SK-N-MC (cell line): ENCODE data around the gene TJP1.

Experiments used
- EZH2 ChIP-seq: fragments of 200-600 bp; sonication (generic); IDR thresholded peaks from one replicate; pipeline ENCODE4 v1.6.1; 2017; ENCODE audit warnings: antibody characterized with exemption
- FOXP2 ChIP-seq: optimal IDR thresholded peaks from 2 replicates; pipeline ENCODE3; 2011; ENCODE audit warnings: mild to moderate bottlenecking, moderate library complexity; ENCODE audit not compliant: insufficient read depth; ENCODE audit errors: extremely low read length, control extremely low read depth
- POLR2AphosphoS5 ChIP-seq: IDR thresholded peaks from 2 replicates; pipeline ENCODE4 v1.6.1; 2012; ENCODE audit warnings: mild to moderate bottlenecking, low read depth, low read length, borderline replicate concordance

DNA sequence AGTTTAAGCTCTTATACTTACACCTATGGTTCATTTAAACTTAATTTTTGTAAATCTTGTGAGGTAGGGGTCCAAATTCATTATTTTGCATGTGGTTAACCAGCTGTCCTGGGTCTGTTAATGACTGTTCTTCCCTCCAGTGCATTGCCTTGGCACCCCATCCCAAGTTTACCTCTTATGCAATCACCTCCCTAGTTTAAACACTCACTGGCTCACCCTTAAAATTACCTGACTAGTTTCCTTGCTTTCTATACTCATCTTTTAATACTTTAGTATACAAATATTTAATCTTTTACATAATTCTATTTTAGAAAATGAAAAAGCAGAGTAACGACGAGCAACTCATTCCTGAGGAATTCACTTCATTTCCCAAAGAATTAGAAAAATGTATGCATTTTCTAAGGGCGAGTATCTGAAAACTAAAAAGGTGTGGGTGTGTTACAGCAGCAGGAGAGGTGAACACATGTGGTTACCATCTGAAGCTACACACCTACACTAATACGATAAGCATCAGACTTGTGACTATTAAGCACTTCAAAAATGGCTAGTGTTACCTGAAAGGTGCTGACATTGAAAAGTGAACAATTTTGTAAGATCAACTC, 33.7 kb downstream of the TJP1 start:
- no peak for TF ChIP-seq POLR2AphosphoS5
- no peak for TF ChIP-seq EZH2
- no peak for TF ChIP-seq FOXP2
